Ovary (tissue), 9 donors: Measurements from ENCODE around the gene HDAC1. TPM values are rescaled to one million over a fixed set of nuclear protein-coding genes. Genes with fewer than 3 reads are reported as not detected.

Source experiments
- DNase-seq, 5 donors: peaks; one replicate each; pipeline ENCODE4 v3.0.0-alpha.2; 2019 to 2020
- H3K27ac ChIP-seq, 2 donors: fragments of 200-600 bp; one replicate each; pipeline versions ENCODE4 v1.5.1 to v1.8.0; 2019 to 2022
- H3K27me3 ChIP-seq: fragments of 200-600 bp; one replicate; pipeline ENCODE4 v1.8.0; 2022
- H3K36me3 ChIP-seq: fragments of 200-600 bp; sonication (generic); one replicate; pipeline ENCODE4 v1.5.1; 2019
- H3K4me1 ChIP-seq: one replicate; pipeline ENCODE4 v1.8.1; 2013; ENCODE audit warnings: mild to moderate bottlenecking, moderate library complexity; ENCODE audit not compliant: insufficient read depth
- H3K4me3 ChIP-seq: fragments of 200-600 bp; sonication (generic); one replicate; pipeline ENCODE4 v1.5.1; 2017
- H3K9me3 ChIP-seq, 2 donors: fragments of 200-600 bp in 1 of 2; sonication (generic) in 1 of 2; one replicate each; pipeline versions ENCODE4 v1.5.1 to v1.8.1; 2013 to 2019; ENCODE audit warnings: mild to moderate bottlenecking in 1 of 2, moderate library complexity in 1 of 2
- EP300 ChIP-seq: sonication (generic); formaldehyde crosslinking; IDR thresholded peaks from one replicate; pipeline ENCODE4 v1.6.1; 2017; ENCODE audit warnings: antibody characterized with exemption
- POLR2A ChIP-seq: fragments of 450-650 bp; IDR thresholded peaks from one replicate; pipeline ENCODE4 v1.6.1; 2017; ENCODE audit warnings: antibody characterized with exemption, mild to moderate bottlenecking, moderate library complexity
- WGBS, 3 donors: extraction: QIAGEN DNeasy Blood & Tissue Kit in 1 of 3; methylation state at CpG; one replicate each; pipeline versions ENCODE4 v1.1.5 to v1.1.7; 2013 to 2017; 5-methylcytosine and 5-hydroxymethylcytosine counted together
- intact Hi-C, 4 donors: fragments of 100-400 bp; cut with DNase I; formaldehyde crosslinking; loops; one replicate each; pipeline versions ENCODE4 v1.11.0 to v1.15.1; 2022 to 2023
- polyA plus RNA-seq, 2 donors: library from polyadenylated mRNA; stranded (reverse); fragments of 200-250 nt in 1 of 2; fragments of 350-450 nt in 1 of 2; fragmentation: Illumina TruSeq in 1 of 2; extraction: RNeasy Lipid Tissue Mini Kit (QIAGEN cat#74804) in 1 of 2; gene quantifications; one replicate each; pipeline ENCODE4 v1.2.3, GENCODE V29; 2013 to 2014
- total RNA-seq, 7 donors: library from RNA; depleted of rRNA in 2 of 7; stranded (reverse); fragments of >200 nt in 2 of 7; fragmentation: NEBNext Ultra II Directional in 3 of 7; extraction: Animal tissue kit (Norgen Biotek cat#: 25700) in 3 of 7; gene quantifications; one replicate each; pipeline versions ENCODE4 v1.1.0 to v1.2.4, GENCODE V29; 2016 to 2023
- TF ChIP-seq, protein P1 (sequence below), 3 donors: fragments of 450-650 bp in 2 of 3; fragments of 200-600 bp in 1 of 3; IDR thresholded peaks; one replicate each; pipeline versions ENCODE4 v1.5.1 to v1.8.0; 2016 to 2022; ENCODE audit warnings: antibody characterized with exemption in 3 of 3, mild to moderate bottlenecking in 1 of 3
- donor health status: DM: no; HTN: no; CAD: no; lungs with moderate emphysema.
- donor health status: DM: no; HTN: no; CAD: no.
- donor health status: Bipolar disorder and iron deficiency.
- donor health status: DM: yes; HTN: yes; CAD: no.
- donor health status: DM: no; HTN: no; CAD: no.
- donor health status: DM: yes; HTN: yes; CAD: no.

The HDAC1 gene
- total and polyA plus RNA-seq, 9 donors, result 52.9 to 107 (median 89.2) TPM

DNA sequence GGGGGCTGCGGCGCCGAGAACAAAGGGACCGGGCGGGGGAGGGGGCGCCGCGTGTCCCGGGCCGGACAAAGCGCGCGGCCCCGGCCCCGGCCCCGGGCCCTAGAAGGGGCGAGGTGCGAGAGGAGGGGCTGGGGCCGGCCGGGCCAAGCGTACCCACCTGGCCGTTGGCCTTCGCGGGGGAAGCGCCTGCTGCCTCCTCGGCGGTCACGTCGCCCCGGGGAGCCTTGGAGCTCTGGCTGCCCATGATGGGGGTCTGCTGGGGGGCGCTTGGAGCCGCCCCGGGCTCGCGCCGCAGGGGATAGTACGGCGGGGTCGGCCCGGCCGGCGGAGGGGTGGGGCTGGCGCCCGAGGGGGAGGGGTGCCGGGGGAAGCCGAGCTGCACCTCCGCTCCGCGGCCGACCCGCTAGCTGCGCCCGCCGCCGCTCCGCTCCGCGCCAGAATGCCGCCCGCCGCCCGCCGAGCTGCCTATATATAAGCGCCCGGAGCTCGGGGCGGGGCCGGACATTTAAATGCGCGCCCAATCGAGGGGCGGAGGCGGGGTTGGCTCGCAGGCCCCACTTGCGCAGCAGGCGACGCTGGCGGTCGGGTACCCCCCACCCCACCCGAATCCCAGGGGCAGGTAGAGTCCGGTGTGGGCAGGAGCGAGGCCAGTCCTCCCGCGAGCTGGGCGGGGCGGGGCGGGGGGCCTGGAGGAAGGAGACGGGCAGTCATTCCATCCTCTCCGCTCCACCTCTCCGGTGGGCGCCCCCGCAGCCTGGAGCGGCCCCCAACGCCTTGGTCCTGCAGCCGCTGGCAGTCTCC, 44.1 kb downstream of the HDAC1 start, which contains the start of gene MARCKSL1:
TSS of gene MARCKSL1 (minus strand) at position 444 of the 801 bp plus-strand sequence. CDS start at position 244, 200 bp downstream.
- WGBS, 3 donors, result 0 to 3% (median 1%) methylated on average over 10 to 91 of the region's 95 CpGs
- intact Hi-C loops, result loop anchor here in 1 of 4 donors (2.0 kb wide), 1 partner anchor 59 kb away; the partner anchor contains the start of gene BSDC1
- H3K27ac ChIP-seq, result peak within 1 kb of the TSS; percentile 85 to 95

DNA sequence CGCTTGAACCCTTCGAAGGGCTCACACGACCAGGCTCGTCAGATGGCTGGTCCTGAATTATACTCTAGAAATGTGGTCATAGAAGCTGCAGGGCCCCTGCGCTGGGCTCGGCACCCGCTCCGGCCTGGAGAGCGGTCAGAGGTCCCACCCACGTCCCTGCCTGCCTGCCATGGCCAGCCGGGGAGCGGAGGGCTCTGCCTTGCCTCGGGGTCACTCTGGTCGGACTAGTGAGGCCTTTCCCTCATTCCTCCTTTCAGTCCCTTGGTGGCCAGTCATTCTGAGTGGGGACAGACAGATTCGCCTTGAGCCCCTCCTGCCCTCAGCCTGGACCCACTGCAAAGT, 44.7 kb downstream of the HDAC1 start:
- Histone ChIP-seq H3K4me3 (peak overlapping the region; percentile 67), H3K4me1 (peaks cover 3% of the 10 kb centered on the region), H3K9me3 (no peaks in the 10 kb centered on the region), H3K36me3 (no peaks in the 10 kb centered on the region), H3K27me3 (no peaks in the 10 kb centered on the region), H3K27ac (peak overlapping the region; percentile 85 to 95)
- DNase-seq, result no peak
- WGBS, 3 donors, result 13 to 29% (median 16%) methylated on average over 15 of the region's 15 CpGs
- intact Hi-C loops, result loop anchor here in 1 of 4 donors (2.0 kb wide), 1 partner anchor 58 kb away; the partner anchor contains the start of gene BSDC1
- TF ChIP-seq EP300, result no peak
- TF ChIP-seq, protein P1, sequence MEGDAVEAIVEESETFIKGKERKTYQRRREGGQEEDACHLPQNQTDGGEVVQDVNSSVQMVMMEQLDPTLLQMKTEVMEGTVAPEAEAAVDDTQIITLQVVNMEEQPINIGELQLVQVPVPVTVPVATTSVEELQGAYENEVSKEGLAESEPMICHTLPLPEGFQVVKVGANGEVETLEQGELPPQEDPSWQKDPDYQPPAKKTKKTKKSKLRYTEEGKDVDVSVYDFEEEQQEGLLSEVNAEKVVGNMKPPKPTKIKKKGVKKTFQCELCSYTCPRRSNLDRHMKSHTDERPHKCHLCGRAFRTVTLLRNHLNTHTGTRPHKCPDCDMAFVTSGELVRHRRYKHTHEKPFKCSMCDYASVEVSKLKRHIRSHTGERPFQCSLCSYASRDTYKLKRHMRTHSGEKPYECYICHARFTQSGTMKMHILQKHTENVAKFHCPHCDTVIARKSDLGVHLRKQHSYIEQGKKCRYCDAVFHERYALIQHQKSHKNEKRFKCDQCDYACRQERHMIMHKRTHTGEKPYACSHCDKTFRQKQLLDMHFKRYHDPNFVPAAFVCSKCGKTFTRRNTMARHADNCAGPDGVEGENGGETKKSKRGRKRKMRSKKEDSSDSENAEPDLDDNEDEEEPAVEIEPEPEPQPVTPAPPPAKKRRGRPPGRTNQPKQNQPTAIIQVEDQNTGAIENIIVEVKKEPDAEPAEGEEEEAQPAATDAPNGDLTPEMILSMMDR (IDR thresholded peaks at IDR 0.05), result no peak
- TF ChIP-seq POLR2A, result no peak

More for the DNA sequence above, 44.1 kb downstream of the HDAC1 start, which contains the start of gene MARCKSL1:
- H3K36me3 ChIP-seq, result no peaks in the 10 kb centered on the region
- H3K4me1 ChIP-seq, result peaks cover 3% of the 10 kb centered on the region
- peak within 1 kb of the TSS; percentile 67 for H3K4me3 ChIP-seq
- H3K27me3 ChIP-seq, result no peaks in the 10 kb centered on the region
- TF ChIP-seq POLR2A (peak; percentile 86), EP300 (no peak)
- DNase-seq, result peak; percentile 92 to 96 (median 95)
- H3K9me3 ChIP-seq, result no peaks in the 10 kb centered on the region

DNA sequence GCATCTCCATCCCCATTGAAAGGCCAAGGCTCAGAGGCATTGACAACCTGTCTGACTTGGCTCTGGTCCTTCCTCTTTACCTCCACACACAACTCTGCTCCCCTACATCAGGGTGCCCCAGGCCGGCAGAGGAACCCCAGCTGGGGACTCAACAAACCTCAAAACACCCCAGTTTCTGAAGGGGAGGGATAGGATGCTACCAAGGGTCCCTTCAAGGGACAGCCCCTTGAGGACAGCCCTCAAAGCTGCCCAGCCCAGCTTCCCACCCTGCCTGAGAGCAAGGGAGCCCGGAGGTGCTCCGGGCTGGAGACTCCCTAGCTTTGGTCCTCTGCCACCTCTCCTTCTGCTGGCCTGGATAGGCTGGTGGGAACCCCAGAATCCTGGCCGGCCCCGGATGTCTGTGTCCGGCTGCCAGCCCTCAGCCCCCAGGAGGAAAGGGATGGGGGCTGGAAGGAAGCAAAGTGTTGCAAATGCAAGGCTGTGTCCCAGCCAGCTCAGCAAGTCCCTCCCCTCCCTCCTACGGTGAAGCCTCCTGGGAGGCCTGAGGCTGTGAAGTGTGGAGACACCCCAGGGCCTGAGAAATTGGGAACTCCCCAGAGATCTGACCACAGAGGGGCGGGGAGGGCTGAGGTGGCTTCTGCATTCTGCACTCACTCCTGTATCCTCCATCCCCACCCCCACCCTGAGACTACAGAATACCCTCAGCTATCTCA, 45.2 kb downstream of the HDAC1 start:
- peak in 1 of 5 donors; percentile 44 for DNase-seq
- WGBS, 3 donors, result 50 to 66% (median 54%) methylated on average over 8 of the region's 8 CpGs

DNA sequence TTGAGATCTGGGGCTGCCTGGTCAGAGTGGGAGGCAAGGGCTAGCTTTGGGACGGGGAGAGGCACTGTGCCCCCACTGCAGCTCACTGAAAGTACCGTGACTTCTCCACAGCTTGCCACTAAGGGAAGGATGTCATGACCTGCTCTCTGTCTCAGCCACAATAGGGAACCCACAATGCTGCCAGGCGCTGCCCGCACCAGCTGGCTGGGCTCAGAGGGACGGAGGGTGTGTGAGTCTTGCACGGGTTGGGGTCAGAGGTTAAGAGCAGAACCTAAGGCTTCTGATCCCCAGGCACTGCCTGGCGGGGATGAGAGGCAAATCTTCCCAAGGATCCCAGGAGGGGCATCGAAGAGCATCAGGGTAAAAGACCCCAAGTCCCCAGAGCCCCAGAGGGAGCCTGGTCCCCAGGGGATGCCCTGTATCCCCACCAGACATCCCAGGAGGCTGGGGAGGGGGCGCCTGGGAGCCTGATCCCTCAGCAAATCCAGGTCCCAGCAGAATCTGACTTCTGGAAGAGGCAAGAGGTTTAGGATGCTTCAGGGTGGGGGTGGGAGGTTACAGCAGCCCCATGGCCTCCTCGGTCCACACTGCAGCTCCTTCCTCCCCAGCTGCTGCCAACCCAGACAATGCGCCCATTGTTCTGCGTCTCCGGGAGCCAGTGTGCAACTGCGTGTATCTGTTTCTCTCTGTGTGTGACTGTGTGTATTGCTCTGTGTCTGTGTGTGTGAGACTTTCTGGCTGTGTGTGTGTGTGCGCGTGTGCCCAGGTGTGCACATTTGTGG, 46.2 kb downstream of the HDAC1 start:
- Histone ChIP-seq H3K4me3 (no peak overlapping the region), H3K27ac (no peak overlapping the region), H3K4me1 (peaks cover 3% of the 10 kb centered on the region), H3K36me3 (no peaks in the 10 kb centered on the region), H3K27me3 (no peaks in the 10 kb centered on the region), H3K9me3 (no peaks in the 10 kb centered on the region)
- TF ChIP-seq EP300, result no peak
- TF ChIP-seq, protein P1 (IDR thresholded peaks at IDR 0.05), result no peak
- TF ChIP-seq POLR2A, result no peak
- intact Hi-C loops, result loop anchor here in 1 of 4 donors (2.0 kb wide), 1 partner anchor 57 kb away; the partner anchor contains the start of gene BSDC1
- WGBS, 3 donors, result 80 to 83% (median 83%) methylated on average over 16 of the region's 16 CpGs
- peak in 1 of 5 donors; percentile 12 for DNase-seq

More for the DNA sequence above, 45.2 kb downstream of the HDAC1 start:
- TF ChIP-seq EP300 (no peak), POLR2A (no peak)
- TF ChIP-seq, protein P1 (IDR thresholded peaks at IDR 0.05), result no peak
- Histone ChIP-seq H3K9me3 (no peaks in the 10 kb centered on the region), H3K27ac (peak overlapping the region; percentile 71 to 85), H3K4me1 (peaks cover 3% of the 10 kb centered on the region), H3K4me3 (no peak overlapping the region), H3K27me3 (no peaks in the 10 kb centered on the region), H3K36me3 (no peaks in the 10 kb centered on the region)
- intact Hi-C loops, result loop anchor here in 1 of 4 donors (2.0 kb wide), 1 partner anchor 58 kb away; the partner anchor contains the start of gene BSDC1
